22Rv1 (cell line): ENCODE measurements around the gene PPP3CA.

Experiments
- CTCF ChIP-seq: fragments of 450-650 bp; IDR thresholded peaks from 2 replicates; pipeline ENCODE4 v1.5.1; 2017; ENCODE audit warnings: mild to moderate bottlenecking
- ZFX ChIP-seq: fragments of 450-650 bp; IDR thresholded peaks from 2 replicates; pipeline ENCODE4 v1.6.1; 2017; ENCODE audit warnings: antibody characterized with exemption, borderline replicate concordance

DNA sequence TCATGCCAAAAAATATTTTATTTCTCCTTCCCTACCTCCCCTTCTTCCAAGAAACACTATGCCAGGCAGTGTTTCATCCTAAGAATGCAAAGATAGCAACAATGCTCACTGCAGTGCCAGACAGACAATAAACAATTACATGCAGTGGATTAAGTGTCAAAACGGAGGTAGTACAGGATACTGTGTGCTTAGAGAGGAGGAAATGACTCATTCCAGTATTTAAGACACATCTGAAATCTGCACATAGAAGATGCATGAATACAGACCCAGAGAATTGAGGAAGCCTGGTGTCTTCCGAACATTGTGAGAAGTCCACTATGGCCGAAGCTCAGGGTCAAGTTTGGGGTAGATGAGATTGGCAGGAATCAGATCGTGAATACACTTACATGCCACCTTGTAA lies 326.4 kb downstream of the PPP3CA start:
- TF ChIP-seq CTCF: no peak
- TF ChIP-seq ZFX: no peak
